ENCODE measurements around the gene SCGB3A1.

Gene SCGB3A1

GRCh38 chr5:180583738-180584137 is 7.6 kb downstream of the SCGB3A1 start:
- no peak for DNase-seq

- no peak for DNase-seq
These were observed 10.6 kb downstream of the SCGB3A1 start for GRCh38 chr5:180580681-180581080.

- DNase-seq: no peak
These were observed 15.7 kb downstream of the SCGB3A1 start for GRCh38 chr5:180575571-180575970.

GRCh38 chr5:180568914-180569313 is 22.4 kb downstream of the SCGB3A1 start:
- no peak for DNase-seq

- DNase-seq: peak; percentile 30
These were observed 27.3 kb downstream of the SCGB3A1 start for GRCh38 chr5:180563994-180564393.

GRCh38 chr5:180558232-180558631 is 33.1 kb downstream of the SCGB3A1 start:
- DNase-seq: no peak

GRCh38 chr5:180557217-180557809 is 34.0 kb downstream of the SCGB3A1 start:
- DNase-seq: no peak

GRCh38 chr5:180555168-180555921 is 36.0 kb downstream of the SCGB3A1 start:
- no peak for DNase-seq

GRCh38 chr5:180553530-180553929 is 37.8 kb downstream of the SCGB3A1 start:
- no peak for DNase-seq

- DNase-seq: no peak
These were observed 42.7 kb downstream of the SCGB3A1 start for GRCh38 chr5:180548563-180548962.

GRCh38 chr5:180545248-180545647 is 46.1 kb downstream of the SCGB3A1 start:
- DNase-seq: no peak

- no peak for DNase-seq
These were observed 49.6 kb downstream of the SCGB3A1 start for GRCh38 chr5:180541710-180542109.
